Left ventricle myocardium inferior (tissue), 1 donor: ENCODE measurements around the gene ANK3. TPM values are rescaled to one million over a fixed set of nuclear protein-coding genes. Genes with fewer than 3 reads are reported as not detected.

Experiments
- DNase-seq: peaks from one replicate; pipeline ENCODE4 v3.0.0-alpha.2; 2020
- H3K27ac ChIP-seq: fragments of 200-600 bp; replicated peaks from 2 replicates; pipeline ENCODE4 v1.8.0; 2021
- H3K27me3 ChIP-seq: fragments of 200-600 bp; 2 replicates; pipeline ENCODE4 v1.8.0; 2021; ENCODE audit warnings: low read depth
- H3K36me3 ChIP-seq: fragments of 200-600 bp; 2 replicates; pipeline ENCODE4 v1.8.0; 2021
- H3K4me1 ChIP-seq: fragments of 200-600 bp; 2 replicates; pipeline ENCODE4 v1.8.0; 2021
- H3K4me3 ChIP-seq: fragments of 200-600 bp; 2 replicates; pipeline ENCODE4 v1.8.0; 2021; ENCODE audit warnings: mild to moderate bottlenecking, moderate library complexity
- H3K9me3 ChIP-seq: fragments of 200-600 bp; replicated peaks from 2 replicates; pipeline ENCODE4 v1.8.0; 2021
- intact Hi-C: fragments of 100-400 bp; cut with micrococcal nuclease; formaldehyde crosslinking; loops from one replicate; pipeline ENCODE4 v1.11.0; 2022
- total RNA-seq: library from RNA; stranded (reverse); fragmentation: NEBNext Ultra II Directional; extraction: Animal tissue kit (Norgen Biotek cat#: 25700); gene quantifications from one replicate; pipeline ENCODE4 v1.2.1, GENCODE V29; 2021
- TF ChIP-seq, protein P1 (sequence below): fragments of 200-600 bp; IDR thresholded peaks from 2 replicates; pipeline ENCODE4 v1.8.0; 2021; ENCODE audit warnings: antibody characterized with exemption, mild to moderate bottlenecking, borderline replicate concordance
- donor health status: DM: no; HTN: yes; CAD: no; lungs with severe emphysema.

Gene ANK3
- total RNA-seq, 1 donor from 2014 or later = 179 TPM

DNA sequence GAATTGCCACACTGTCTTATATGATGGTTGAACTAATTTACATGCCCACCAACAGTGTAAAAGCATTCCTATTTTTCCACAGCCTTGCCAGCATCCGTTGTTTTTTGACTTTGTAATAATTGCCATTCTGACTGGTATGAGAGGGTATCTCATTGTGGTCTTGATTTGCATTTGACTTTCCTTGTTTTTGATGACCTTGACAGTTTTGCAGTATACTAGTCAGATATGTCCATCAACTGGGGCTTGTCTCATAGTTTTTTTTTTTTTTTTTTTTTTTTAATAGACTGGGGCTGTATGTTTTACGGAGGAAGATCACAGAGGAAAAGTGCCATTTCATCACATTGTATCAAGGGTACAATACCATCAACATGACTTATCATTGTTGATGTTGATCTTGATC lies 220.6 kb downstream of the ANK3 start:
- Histone ChIP-seq H3K27me3 (no peaks in the 10 kb centered on the region), H3K4me1 (no peaks in the 10 kb centered on the region), H3K27ac (no peak overlapping the region), H3K4me3 (no peak overlapping the region), H3K9me3 (no peaks in the 10 kb centered on the region), H3K36me3 (peaks cover 31% of the 10 kb centered on the region)
- DNase-seq = no peak
- TF ChIP-seq, protein P1, sequence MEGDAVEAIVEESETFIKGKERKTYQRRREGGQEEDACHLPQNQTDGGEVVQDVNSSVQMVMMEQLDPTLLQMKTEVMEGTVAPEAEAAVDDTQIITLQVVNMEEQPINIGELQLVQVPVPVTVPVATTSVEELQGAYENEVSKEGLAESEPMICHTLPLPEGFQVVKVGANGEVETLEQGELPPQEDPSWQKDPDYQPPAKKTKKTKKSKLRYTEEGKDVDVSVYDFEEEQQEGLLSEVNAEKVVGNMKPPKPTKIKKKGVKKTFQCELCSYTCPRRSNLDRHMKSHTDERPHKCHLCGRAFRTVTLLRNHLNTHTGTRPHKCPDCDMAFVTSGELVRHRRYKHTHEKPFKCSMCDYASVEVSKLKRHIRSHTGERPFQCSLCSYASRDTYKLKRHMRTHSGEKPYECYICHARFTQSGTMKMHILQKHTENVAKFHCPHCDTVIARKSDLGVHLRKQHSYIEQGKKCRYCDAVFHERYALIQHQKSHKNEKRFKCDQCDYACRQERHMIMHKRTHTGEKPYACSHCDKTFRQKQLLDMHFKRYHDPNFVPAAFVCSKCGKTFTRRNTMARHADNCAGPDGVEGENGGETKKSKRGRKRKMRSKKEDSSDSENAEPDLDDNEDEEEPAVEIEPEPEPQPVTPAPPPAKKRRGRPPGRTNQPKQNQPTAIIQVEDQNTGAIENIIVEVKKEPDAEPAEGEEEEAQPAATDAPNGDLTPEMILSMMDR = no peak
- intact Hi-C loops = no loop called here

DNA sequence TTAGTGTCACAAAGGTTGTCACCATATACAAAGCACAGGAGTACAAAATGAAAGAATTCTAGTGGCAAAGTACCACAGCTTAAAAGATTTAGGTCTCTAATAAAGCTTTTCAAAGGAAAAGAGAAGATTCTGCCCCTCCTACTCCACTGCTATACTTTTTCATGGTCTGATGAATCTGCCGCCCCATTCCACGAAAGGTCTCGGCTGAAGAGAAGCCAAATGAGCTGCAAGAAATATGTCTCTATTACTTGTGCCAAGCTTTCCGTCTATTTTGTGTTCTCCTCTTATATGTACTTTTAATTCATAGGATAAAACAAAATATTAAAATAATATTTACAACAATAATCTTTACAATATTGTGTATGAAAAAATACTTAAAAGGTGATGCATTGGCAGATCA lies 222.6 kb downstream of the ANK3 start:
- Histone ChIP-seq H3K4me3 (no peak overlapping the region), H3K36me3 (peaks cover 20% of the 10 kb centered on the region)
- intact Hi-C loops = no loop called here

DNA sequence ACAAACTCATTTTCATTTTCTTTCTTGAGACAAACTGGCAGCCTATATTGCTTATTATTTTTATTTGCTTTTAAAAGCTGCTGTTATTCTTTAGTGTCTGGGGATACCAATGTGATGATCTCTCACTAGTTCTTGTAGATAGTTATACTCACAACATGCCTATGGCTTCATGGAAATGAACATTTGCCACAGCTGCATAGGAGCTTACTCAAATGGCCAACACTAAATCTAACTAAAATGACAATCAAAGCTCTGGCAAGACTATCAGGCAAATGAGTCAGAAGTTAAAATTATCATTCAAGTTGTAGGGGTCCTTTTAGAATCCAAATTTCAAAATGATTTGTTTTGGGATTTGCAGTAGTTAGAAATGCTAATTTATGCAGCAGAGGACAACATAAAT lies 225.9 kb downstream of the ANK3 start:
- Histone ChIP-seq H3K4me3 (no peak overlapping the region), H3K27ac (no peak overlapping the region), H3K9me3 (peaks cover 9% of the 10 kb centered on the region), H3K36me3 (peaks cover 1% of the 10 kb centered on the region), H3K27me3 (no peaks in the 10 kb centered on the region), H3K4me1 (no peaks in the 10 kb centered on the region)
- intact Hi-C loops = no loop called here
- no peak for DNase-seq
- TF ChIP-seq, protein P1 = no peak

More for the DNA sequence above, 222.6 kb downstream of the ANK3 start:
- no peaks in the 10 kb centered on the region for H3K9me3 ChIP-seq
- no peaks in the 10 kb centered on the region for H3K4me1 ChIP-seq
- TF ChIP-seq, protein P1 = no peak
- no peak for DNase-seq
- H3K27me3 ChIP-seq = no peaks in the 10 kb centered on the region
- H3K27ac ChIP-seq = no peak overlapping the region

DNA sequence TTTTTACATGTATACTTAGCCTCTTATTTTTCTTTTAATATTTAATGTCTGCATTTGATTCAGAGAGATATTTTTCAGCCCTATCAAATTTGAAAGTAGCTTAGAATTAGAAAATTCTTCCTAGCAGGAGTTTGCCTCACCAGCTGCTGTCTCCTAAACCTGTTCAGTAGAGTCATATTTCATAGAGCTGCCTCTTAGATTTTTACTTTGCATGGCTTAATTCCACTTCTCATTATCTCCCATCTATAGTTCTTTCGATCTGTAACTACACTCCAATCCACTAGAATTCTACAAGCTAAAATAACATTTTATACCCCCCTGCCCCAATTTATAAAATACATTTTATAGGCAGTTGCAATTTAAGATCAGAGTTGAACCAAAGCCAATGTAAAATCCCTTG lies 227.0 kb downstream of the ANK3 start:
- intact Hi-C loops = no loop called here
- DNase-seq = no peak
- Histone ChIP-seq H3K36me3 (no peaks in the 10 kb centered on the region), H3K27me3 (no peaks in the 10 kb centered on the region), H3K4me1 (no peaks in the 10 kb centered on the region), H3K9me3 (peaks cover 9% of the 10 kb centered on the region), H3K27ac (no peak overlapping the region), H3K4me3 (no peak overlapping the region)
- TF ChIP-seq, protein P1 = no peak

DNA sequence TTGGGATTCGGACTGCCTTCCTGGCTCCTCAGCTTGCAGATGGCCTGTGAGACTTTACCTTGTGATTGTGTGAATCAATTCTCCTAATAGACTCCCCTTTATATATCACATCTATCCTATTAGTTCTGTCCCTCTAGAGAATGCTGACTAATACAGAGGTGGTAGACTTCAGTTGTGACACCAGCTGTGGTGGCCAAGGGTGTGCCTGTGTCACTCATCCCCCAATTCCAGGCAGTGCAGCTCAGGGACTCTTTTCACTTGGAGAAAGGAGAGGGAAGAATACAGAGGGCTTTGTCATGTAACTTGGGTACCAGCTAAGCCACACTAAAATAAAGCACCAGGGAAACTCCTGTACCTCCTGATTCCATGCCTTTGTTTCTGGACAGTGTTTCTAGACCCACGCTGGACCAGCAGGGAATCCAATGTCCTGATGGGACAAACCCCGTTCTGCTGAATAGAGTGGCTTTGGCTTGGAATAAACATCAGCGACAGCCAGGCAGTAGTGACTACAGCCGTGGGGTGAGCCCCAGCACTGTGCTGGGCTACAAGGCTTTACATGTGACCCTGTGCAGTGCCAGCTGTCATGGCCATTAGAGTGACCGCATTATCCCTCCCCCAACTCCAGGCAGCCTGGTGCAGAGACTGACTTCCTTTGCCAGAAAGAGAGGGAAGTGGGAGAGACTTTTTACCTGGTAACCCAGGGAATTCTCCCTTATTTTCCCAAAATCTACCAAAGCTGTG lies 233.6 kb downstream of the ANK3 start:
- peaks cover 4% of the 10 kb centered on the region for H3K4me1 ChIP-seq
- H3K36me3 ChIP-seq = peaks cover 9% of the 10 kb centered on the region
- DNase-seq = no peak
- no peak overlapping the region for H3K4me3 ChIP-seq
- H3K27me3 ChIP-seq = no peaks in the 10 kb centered on the region
- H3K27ac ChIP-seq = peak overlapping the region; percentile 5
- TF ChIP-seq, protein P1 = no peak
- peaks cover 5% of the 10 kb centered on the region for H3K9me3 ChIP-seq
- intact Hi-C loops = no loop called here
